Left cardiac atrium (tissue), 4 donors: Measurements from ENCODE around the gene HHATL. TPM values are rescaled to one million over a fixed set of nuclear protein-coding genes. Genes with fewer than 3 reads are reported as not detected.
"Not testable (repeated sequence)": the region's sequence is repeated elsewhere in the genome, so short reads cannot be mapped to it uniquely, and the experiment has no call there.

Experiments
- ATAC-seq, 2 donors: fragments of 200-7000 bp; cut with Tn5 transposase; one replicate each; pipeline ENCODE4 v1.9.1; 2020; ENCODE audit warnings: mild to moderate bottlenecking in 2 of 2, moderate library complexity in 2 of 2
- DNase-seq: peaks from one replicate; pipeline ENCODE4 v3.0.0-alpha.2; 2020
- intact Hi-C, 2 donors: fragments of 100-400 bp; cut with DNase I; formaldehyde crosslinking; loops; one replicate each; pipeline versions ENCODE4 v1.14.1 to v1.15.1; 2022 to 2023
- total RNA-seq, 2 donors: library from RNA; stranded (reverse); fragmentation: NEBNext Ultra II Directional; extraction: Animal tissue kit (Norgen Biotek cat#: 25700); gene quantifications; one replicate each; pipeline ENCODE4 v1.2.1, GENCODE V29; 2021
- donor health status: DM: no; HTN: yes; CAD: no.
- donor health status: DM: no; HTN: yes; CAD: no; lungs with severe emphysema.
- donor health status: DM: yes; HTN: yes; CAD: no.
- donor health status: Dilated cardiomyopathy.

The HHATL gene
- total RNA-seq, 2 donors from 2014 or later, result 431 to 706 TPM

DNA sequence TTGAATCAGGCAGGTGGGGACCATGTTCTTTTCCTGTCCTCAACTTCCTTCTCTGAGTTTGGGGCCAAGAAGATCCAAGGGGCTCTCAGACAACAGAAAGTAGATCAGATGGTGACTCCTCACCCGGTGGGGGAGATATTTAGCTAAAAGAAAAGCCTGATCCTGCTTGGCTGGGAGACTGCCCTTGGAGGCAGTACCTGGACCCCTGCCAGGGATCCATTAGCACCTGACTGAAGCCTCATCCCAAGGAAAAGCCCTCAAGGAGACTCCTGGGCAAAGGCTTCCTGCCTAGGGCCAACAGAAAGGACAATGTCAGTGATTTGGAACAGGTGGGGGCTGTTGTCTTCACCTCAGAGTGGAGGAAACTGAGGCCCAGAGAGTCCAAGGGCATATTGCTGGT, 33.5 kb upstream of the HHATL start:
- DNase-seq, result no peak
- ATAC-seq, result no peak
- intact Hi-C loops, result no loop called here

DNA sequence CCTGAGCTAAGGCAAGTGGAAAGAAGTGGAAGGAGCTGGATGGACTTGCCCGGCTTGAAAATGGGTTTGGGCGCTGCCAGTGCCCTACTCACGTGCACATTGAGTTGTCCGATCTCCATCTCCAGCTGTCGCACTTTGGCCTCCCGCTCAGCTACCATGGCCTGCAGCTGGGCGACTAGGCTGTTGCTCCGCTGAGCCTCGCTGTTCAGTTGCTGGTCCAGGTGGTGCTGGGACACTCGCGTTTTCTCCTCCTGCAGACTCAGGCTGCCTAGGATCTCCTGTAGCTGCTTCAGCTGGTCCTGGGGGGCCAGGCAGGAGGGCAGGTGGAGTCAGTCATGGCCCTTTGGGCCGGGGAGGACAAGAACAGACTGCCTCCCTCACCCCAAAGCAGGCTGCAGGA, 33.0 kb upstream of the HHATL start:
- intact Hi-C loops, result no loop called here
- ATAC-seq, result no peak
- no peak for DNase-seq

DNA sequence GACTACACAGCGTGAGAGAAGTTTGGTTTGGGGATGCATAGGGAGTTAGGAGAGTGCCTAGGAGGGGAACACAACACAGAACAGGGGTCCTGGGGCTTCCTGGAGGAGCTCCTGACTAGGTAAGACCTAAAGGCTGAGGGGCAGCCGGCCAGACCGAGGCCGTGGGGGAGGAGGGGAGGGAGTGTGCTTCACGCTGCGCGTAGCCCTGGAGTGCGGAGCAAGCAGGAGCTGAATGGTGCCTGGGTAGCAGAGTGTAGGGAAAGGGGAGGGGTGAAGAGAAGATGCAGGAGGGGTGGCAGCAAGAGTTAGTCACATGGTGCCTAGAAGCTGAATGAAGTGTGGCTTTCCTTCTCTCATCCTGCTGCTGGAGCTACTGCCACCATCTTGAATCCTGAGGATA, 32.4 kb upstream of the HHATL start:
- DNase-seq (no peak), ATAC-seq (no peak)
- intact Hi-C loops, result no loop called here

DNA sequence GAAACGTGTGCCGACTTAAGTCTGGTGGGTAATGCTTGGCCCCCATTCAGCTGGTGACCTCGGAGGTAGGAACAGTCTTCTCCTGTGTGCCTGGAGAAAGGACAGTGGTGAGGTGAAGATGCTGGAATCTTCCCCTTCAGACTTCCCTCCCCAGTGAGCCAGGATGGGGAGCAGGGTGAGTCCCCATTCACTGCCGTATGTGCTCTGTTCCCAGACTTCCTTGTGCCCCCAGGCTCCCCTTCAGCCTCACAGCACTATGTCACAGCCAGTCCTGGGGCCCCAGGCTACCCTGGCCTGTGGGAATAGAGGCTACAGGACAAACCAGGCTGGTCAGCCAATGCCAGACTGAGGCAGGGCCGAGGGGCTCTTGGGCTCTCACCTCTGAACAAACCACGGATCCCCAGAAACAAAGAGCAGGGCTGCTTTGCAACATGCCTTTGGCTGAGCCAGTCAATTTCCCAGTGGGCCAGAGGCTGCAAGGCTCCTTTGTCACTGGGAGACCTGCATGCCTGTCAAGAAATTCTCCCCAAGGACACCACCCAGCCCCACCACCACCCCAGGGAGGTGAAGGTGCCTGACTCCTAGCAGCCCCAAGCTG, 31.8 kb upstream of the HHATL start:
- no peak for DNase-seq
- no peak for ATAC-seq
- intact Hi-C loops, result no loop called here

DNA sequence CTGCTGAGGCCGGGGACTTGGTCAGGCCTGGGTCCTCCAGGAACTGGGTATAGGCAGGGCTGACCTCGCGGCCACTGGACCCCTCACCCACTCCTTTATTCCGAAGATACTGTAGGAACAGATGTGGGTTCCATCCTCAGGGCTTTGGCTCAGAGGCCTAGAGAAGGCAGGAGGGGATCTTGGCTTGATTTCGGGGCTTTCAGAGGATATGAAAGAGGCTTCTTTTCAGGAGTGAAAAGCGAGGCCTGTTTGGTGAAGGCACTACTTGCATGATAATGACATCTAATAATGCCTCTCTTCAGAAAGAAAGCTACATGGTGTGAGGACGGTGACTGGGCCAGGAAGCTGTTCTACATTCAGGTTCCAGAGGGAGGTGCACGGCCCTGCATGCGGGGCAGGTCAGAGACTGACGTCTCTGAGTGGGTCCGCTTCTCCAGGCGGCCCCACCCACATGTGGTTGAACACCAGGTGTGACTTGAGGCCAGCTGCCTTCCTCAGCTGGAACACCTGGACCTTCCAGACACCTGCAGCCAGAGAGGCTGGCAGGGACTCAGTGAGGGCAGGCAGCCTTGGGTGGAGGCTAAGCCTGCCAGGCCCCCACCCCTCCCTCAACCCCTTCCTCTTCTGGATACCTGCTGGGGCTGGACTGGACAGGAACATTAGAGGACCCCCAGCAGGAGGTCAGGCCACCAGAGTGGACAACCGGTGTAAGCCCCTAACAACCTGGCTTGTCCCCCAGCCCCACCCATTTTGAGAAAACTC, 31.1 kb upstream of the HHATL start:
- DNase-seq (no peak), ATAC-seq (no peak)
- intact Hi-C loops, result no loop called here

DNA sequence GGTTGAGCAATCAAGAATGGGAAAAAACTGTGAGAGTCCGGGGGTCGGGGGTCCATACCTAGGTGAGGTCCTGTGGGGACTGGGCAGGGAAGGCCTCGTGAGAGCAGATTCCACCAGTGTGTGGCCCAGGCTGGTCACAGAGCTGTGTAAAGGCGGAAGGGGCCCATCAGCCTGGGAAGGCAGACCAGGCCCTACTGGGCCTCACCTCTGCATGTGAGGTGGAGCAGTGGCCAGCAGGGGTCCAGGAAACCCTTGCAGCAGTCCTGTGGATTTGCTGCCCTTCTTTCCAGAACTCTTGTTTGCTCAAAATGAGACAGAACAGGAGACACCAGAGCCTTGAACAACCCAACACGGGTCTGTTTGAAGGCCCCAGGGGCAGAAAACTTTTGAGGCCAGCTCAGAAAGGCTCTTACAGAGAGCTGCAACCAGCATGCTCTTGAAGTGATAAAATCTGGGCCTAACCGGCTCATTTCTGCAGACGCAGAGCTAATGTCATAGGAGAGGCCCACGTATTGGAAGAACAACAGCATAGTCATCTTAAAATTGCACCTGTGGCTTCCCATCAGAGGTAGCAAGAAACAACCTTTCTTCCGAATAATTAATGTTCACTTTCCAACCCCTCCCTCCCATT, 30.3 kb upstream of the HHATL start:
- intact Hi-C loops, result no loop called here
- ATAC-seq (no peak), DNase-seq (no peak)

DNA sequence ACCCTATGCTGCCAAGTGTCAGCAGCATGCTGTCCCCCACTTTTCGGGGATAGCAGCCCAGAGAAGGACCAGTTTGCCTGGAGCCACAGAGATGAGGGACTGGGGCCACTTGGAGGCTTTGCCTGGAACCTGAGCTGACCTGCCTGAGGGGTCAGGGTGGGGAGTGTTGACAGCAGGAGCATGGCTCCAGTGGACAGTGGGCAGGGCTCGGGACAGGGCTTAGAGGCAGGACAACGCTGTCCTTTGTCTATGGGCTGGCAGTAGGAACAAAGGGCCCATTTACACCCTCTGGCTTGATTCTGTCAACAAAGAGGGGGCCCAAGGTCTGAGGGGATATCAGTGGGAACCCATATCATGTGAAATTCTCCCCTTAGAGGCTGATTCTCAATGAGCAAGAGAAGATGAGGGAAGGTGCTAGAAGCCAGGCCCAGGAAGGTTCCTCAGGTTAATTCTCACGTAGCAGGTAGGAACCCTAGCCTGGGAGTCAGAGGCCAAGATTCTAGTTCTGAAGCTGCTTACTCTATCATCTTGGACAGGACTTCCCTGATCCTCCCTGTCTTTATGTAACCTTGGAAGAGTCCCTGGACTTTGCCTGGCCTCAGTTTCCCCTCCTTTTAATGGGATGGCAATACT, 29.7 kb upstream of the HHATL start:
- DNase-seq (no peak), ATAC-seq (peak in 1 of 2 donors; percentile 22)
- intact Hi-C loops, result no loop called here

DNA sequence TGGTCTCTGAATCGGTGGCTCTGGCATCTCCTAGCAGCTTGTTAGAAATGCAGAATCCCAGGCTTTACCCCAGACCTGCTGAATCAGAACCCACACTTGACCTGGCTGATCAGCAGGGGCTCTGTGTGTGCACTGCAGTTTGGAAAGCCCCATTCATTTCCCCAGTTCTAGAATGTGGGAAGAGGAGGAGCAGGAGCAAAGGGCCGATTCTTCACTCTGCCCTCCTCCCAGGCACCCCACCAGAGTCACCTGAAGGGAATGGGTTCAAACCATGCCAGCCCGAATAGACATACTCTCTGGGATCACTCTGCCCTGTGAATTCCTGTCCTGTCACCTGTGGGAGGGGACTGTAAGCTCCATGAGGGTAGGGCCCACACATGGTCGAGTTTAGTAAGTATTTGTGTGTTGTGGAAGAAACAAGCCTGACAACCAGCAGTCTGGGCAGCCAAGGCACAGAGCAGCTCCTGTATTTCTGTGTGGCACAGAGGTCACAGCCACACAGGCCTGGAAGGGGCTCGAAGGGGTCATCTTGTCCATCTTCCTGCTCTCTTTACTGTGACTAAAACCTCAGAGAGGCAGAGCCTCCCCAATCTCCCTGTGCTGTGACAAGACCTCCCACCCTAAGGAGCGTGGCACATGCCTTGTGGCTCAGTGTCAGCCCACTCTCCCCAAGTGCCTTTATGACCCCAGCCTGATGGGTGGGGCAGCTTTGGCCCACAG, 29.0 kb upstream of the HHATL start:
- intact Hi-C loops, result no loop called here
- DNase-seq (no peak), ATAC-seq (no peak)

DNA sequence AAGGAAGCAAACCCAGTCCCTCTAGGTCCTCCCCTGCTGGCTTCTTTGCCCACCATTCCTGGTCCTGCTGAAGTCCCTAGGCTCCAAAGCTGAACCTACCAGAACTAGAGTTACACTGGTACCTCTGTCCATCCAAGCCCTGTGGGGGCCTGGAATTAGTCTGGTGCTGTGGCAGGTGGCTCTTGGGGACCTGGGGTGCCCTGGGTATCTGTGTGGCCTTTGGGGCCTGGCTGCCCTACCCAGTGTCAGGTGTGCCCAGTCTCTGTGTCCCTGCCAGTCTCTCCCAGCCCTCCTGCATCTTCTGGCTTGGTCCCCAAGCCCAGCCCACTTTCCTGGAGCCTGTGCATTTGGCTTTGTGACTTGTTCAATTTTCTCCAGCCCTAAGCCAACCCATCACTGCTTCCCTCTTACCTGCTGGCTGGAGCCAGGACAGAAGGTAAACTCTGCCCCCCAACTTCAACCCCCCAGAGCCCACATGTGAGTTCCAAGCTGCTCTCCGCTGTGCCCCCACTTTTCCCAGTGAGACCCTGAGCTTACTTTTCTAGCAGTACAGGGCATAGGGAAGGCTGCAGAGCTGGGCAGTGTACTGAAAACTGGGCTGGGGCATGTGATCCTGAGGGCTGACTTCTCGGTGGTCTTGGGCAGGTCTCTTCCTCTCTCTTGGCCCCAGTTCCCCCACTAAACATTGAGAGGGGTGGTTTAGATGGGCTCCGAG, 28.3 kb upstream of the HHATL start:
- intact Hi-C loops, result no loop called here
- ATAC-seq (no peak), DNase-seq (no peak)

DNA sequence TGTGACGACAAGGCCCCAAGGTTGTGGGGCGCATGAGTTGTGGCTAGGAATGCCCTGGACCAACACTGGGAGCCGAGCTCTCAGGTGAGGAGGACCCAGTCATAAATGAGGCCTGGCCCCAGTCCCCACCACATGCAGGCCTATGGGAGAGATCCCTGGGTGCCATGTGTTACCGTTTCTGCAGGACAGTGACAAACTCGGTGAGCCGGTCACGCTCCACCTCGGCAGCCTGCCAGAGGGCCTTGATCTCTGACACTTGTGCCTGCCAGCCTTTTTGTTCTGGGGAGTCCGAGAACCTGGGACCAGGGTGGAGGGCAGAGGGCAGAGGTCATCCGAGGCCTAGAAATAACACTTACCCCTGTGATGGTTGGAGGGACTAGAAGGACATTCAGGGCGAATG, 27.7 kb upstream of the HHATL start:
- intact Hi-C loops, result no loop called here

DNA sequence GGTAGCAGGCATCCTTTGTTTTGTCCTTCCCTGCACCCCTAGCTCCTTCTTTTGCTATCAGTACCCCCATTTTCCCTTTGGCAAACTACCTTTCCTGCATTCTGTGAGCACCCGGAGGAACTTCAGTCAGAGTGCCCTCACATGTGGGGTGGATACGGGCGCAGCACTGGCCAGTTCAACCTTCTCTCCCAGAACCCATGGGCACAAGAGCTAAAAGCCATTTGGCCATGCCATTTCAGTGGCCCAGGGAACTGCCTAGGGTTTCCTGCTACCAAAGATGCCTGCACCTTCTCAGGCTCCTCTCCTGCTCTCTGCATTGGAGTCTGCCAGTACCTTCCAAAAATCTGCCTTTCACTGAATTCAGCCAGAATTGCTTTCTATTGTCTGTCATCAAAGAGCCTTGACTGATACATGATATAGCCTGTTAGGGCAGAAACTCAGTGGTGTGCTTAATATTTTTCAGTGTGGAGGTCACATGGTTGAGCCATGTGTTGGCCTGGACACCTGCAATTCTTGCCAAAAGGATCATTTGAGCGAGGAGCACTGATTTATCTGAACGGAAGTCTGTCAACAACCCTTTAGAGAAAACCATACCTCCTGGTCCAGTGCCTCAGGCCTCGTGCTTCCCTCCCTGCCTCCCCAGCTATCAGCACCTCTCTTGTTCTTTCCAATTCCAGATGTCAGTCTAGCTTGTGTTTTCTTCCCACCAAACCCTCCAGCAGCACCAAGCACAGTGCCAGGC, 27.0 kb upstream of the HHATL start:
- DNase-seq (no peak), ATAC-seq (peak; percentile 27 to 62)

More for the DNA sequence above, 27.7 kb upstream of the HHATL start:
- ATAC-seq (no peak), DNase-seq (no peak)

DNA sequence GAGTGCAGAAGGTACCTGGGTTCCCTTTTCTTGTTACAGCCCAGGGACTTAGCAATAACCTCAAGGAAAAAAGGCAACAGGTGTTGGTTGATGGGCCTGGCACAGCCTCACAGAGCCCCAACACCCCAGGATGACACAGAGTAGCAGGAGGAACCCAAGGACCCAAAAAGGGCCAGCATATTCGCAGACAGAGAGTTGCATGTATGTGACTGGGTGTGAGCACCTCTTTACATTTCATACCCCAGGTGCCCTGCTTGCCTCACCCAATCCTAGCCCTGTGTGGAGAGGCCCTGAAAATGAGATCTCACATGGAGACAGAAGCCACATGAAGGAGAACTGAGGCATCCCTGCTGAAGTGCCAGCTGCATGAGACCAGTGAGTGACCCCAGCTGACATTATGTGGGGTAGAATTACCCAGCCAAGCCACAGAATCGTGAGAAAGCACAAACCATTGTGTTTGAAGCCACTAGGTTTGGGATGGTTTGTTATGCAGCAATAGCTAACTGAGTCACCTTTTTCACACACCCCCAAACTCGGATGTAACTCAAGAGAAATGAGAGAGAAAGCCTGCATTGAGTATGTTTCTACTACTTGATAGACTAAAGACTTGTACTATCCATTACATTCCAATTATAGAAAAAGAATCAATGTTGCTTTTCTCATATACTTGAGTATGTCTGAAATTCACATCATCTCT, 26.2 kb upstream of the HHATL start:
- no peak for DNase-seq
- intact Hi-C loops, result no loop called here
- no peak for ATAC-seq

More for the DNA sequence above, 27.0 kb upstream of the HHATL start:
- intact Hi-C loops, result no loop called here

DNA sequence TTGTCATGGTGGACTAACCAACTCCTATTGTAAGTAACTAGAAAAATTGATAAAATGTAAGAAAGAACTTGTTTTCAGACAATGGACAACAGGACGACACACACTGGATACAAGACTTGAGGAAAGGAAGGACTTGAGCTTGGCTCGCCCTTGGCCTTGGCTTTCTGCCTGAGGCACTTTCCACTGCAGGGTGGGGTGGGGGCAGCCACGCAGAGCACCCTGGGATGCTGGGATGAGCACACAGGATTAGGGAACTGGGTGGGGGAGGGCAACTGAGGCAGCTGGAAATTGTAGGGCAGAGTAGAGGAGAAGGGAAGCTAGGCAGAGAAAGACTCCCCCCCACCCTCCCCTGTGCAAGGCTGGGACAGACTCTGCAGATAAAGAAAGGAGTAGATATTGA, 25.5 kb upstream of the HHATL start:
- intact Hi-C loops, result no loop called here
- peak; percentile 58 for DNase-seq
- peak in 1 of 2 donors; percentile 76 for ATAC-seq

DNA sequence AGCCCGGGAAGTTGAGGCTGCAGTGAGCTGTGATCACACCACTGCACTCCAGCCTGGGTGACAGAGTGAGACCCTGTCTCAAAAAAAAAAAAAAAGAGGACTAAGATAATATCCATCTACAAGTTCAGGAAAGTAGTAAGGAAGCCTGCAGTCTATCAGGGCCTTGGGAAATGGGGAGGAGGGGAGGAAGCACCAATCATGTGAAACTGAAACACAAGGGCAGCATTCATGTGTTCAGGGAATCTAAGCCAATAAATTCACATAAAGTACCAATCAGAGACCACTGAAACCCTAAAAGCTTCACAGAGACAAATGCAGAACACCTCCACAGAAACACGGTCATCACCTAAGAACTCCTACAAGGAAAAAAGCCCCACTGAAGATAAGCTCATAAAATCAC, 22.9 kb upstream of the HHATL start:
- no peak for ATAC-seq
- DNase-seq, result no peak
- intact Hi-C loops, result no loop called here

DNA sequence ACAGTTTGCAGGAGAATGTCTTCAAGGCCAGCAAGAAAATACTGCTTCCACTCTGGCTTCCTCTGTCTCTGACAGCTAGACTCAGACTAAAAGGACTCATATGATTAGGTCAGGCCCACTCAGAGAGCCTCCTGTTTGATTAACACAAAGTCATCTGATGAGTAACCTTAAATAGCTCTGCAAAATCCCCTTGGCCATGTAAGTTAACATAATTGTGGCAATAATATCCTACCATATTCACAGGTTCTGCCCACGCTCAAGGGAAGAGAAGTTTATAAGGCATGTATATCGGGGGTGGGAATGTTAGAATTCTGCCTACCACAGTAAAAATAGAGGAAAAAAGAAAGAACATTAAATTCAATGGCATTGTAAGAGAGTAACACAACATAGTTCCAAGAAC, 20.6 kb upstream of the HHATL start:
- intact Hi-C loops, result loop anchor here in 1 of 2 donors (2.0 kb wide), 1 partner anchor 20 kb away; the partner anchor contains the start of gene HHATL
- no peak for DNase-seq
- peak in 1 of 2 donors; percentile 30 for ATAC-seq

DNA sequence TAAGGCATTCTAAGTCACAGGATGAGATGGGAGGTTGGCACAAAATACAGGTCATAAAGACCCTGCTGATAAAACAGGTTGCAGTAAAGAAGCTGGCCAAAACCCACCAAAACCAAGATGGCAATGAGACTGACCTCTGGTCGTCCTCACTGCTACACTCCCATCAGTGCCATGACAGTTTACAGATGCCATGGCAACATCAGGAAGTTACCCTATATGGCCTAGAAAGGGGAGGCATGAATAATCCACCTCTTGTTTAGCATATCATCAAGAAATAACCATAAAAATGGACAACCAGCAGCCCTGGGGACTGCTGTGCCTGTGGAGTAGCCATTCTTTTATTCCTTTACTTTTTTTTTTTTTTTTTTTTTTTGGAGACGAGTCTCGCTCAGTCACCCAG, 19.8 kb upstream of the HHATL start:
- DNase-seq, ATAC-seq: not testable (repeated sequence)
- intact Hi-C loops, result loop anchor here in 1 of 2 donors (2.0 kb wide), 1 partner anchor 20 kb away; the partner anchor contains the start of gene HHATL

DNA sequence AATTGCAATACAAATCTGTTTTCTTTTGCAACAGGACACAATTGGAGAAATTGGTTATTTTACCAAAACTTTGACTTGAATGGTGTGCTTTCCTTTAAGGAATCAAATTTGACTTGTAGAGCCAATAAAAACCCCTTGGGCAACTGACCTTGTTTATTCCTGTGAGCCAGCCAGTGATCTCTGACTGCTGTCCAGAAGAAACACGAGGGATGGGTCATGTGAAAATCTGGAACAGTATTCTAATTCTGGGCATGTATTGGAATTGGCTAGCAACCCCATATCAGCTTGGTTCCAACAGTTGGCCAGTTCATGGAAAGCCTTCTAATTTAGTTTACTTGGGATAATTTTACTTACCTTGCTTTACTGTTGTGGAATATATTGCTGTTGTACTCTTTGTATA, 19.1 kb upstream of the HHATL start:
- ATAC-seq (no peak), DNase-seq (no peak)
- intact Hi-C loops, result loop anchor here in 1 of 2 donors (2.0 kb wide), 1 partner anchor 19 kb away; the partner anchor contains the start of gene HHATL
